ENCODE measurements around the gene GPR35.
"Not testable (repeated sequence)": the region's sequence is repeated elsewhere in the genome, so short reads cannot be mapped to it uniquely, and the experiment has no call there.

The GPR35 gene

DNA sequence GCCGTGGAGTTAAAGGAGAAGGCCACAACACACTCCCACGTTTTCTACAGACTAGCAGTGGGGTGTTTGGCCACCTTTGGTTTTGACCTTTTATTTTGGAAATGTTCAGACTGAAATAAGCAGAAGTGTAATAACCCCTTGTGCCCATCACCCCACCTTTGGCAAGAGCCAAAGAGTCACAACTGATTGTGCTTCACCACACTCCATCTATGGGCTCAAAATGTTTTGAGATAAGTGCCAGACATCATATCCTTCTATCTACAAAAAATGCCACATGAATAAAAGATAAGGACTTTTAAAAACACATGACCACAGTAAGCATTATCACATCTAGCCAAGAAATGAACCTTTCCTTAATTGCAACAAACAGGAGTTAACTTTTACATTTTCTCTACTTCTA, 9.9 kb upstream of the GPR35 start:
- no peaks in the 10 kb centered on the region for H3K9me3 ChIP-seq (ENCODE audit: control insufficient read depth, low read length)
- DNase-seq = no peak
- H3K27me3 ChIP-seq (replicated peaks; ENCODE audit: control insufficient read depth, insufficient read depth, low read length, poor library complexity, severe bottlenecking) = no peaks in the 10 kb centered on the region
- no peak overlapping the region for H3K4me3 ChIP-seq (ENCODE audit: insufficient read depth, low read depth, low read length, poor library complexity, severe bottlenecking)
- H3K4me1 ChIP-seq (ENCODE audit: control insufficient read depth, insufficient read depth, low read length, poor library complexity, severe bottlenecking) = peaks cover 4% of the 10 kb centered on the region
- H3K36me3 ChIP-seq (ENCODE audit: control insufficient read depth, insufficient read depth, low read length) = no peaks in the 10 kb centered on the region
- no peak overlapping the region for H3K27ac ChIP-seq (ENCODE audit: insufficient read depth, low read length, poor library complexity, severe bottlenecking)

DNA sequence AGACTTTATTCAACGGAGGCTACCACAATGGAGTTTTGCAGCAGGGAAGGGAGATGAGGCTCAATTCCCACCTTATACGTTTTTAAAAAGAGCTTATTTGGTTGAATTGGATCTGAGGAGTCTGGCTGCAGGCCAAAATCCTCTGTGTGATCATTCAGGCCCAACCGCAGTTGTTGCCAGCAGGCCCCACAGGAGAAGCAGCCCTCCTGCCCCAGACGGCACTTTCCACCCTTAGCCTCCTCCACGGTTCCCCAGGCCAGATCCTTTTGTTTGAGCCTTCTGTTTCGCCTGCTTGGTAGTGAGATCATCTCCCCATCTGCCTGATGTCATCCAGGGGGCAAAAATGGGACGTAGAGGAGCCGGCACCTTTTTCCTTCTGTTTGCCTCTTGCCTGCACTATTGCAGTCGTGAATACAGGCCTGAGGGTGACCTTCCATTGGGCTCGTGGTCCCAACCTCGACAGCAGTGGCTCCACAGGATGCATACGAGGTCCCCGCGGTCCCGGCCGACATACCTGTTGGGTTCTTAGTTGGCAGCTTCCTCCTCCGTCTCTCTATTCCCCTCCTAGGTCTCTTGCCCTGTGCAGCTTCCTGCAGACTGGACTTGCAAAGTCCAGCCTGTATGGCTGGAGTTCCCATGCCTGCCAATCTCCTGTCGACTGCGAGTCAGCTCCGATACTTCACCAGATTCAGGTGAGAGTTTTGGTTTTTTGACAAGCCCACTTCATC, 9.3 kb upstream of the GPR35 start:
- H3K4me3 ChIP-seq (ENCODE audit: insufficient read depth, low read depth, low read length, poor library complexity, severe bottlenecking) = no peak overlapping the region
- H3K27me3 ChIP-seq (replicated peaks; ENCODE audit: control insufficient read depth, insufficient read depth, low read length, poor library complexity, severe bottlenecking) = no peaks in the 10 kb centered on the region
- H3K27ac ChIP-seq (ENCODE audit: insufficient read depth, low read length, poor library complexity, severe bottlenecking) = no peak overlapping the region
- no peaks in the 10 kb centered on the region for H3K36me3 ChIP-seq (ENCODE audit: control insufficient read depth, insufficient read depth, low read length)
- DNase-seq = no peak
- H3K9me3 ChIP-seq (ENCODE audit: control insufficient read depth, low read length) = no peaks in the 10 kb centered on the region
- peaks cover 10% of the 10 kb centered on the region for H3K4me1 ChIP-seq (ENCODE audit: control insufficient read depth, insufficient read depth, low read length, poor library complexity, severe bottlenecking)

DNA sequence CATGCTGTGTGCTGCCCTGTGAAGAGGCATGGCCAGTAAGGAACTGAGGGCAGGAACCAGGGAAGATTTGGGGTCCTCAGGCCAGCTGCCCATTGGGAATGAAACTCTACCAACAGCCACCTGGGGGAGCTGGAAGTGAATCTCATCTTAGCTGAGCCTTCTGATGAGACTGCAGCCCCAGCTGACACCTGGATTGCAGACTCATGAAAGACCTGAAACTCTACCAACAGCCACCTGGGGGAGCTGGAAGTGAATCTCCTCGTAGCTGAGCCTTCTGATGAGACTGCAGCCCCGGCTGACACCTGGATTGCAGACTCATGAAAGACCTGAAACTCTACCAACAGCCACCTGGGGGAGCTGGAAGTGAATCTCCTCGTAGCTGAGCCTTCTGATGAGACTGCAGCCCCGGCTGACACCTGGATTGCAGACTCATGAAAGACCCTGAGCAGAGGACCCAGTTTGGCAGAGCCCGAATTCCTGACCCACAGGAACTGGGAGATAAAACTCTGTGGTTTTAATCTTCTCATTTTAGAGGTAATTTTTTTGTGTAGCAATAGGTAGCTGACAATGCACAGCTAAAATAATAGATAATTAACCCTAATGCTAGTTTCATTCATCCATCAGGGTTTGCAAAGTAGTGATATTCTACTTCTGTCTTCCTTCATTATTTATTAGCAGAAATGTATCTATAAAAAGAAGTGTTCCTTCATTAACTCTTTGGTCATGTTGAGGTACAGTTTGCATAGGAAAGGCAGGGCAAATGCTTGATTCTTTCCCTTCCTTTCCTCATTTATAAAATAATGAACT, 8.2 kb upstream of the GPR35 start:
- DNase-seq; H3K27ac ChIP-seq (ENCODE audit: insufficient read depth, low read length, poor library complexity, severe bottlenecking); H3K36me3 ChIP-seq (ENCODE audit: control insufficient read depth, insufficient read depth, low read length); H3K27me3 ChIP-seq (replicated peaks; ENCODE audit: control insufficient read depth, insufficient read depth, low read length, poor library complexity, severe bottlenecking); H3K9me3 ChIP-seq (ENCODE audit: control insufficient read depth, low read length); H3K4me3 ChIP-seq (ENCODE audit: insufficient read depth, low read depth, low read length, poor library complexity, severe bottlenecking): not testable (repeated sequence)
- H3K4me1 ChIP-seq (ENCODE audit: control insufficient read depth, insufficient read depth, low read length, poor library complexity, severe bottlenecking) = peaks cover 16% of the 10 kb centered on the region

DNA sequence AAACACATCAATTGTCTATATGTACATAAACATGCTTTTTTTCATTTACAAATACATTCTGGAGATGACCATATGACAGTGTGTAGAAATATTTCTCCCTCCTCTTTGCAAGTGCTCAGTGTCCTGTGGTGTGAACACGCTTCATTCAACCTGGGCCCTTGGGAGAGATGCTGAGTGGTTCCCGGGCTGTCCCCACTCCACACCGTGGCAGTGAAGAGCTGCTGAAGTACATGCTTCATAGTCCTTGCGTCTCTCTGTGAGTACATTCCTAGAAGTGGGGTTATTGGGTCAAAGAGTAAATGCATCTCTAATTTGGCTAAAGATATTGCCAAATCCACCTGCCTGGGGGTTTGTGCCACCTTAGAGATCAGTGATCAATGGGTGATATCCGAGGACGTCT, 6.5 kb upstream of the GPR35 start:
- Histone ChIP-seq H3K4me1 (ENCODE audit: control insufficient read depth, insufficient read depth, low read length, poor library complexity, severe bottlenecking) (peaks cover 30% of the 10 kb centered on the region), H3K4me3 (ENCODE audit: insufficient read depth, low read depth, low read length, poor library complexity, severe bottlenecking) (no peak overlapping the region), H3K27ac (ENCODE audit: insufficient read depth, low read length, poor library complexity, severe bottlenecking) (no peak overlapping the region), H3K36me3 (ENCODE audit: control insufficient read depth, insufficient read depth, low read length) (no peaks in the 10 kb centered on the region), H3K27me3 (replicated peaks; ENCODE audit: control insufficient read depth, insufficient read depth, low read length, poor library complexity, severe bottlenecking) (no peaks in the 10 kb centered on the region), H3K9me3 (ENCODE audit: control insufficient read depth, low read length) (no peaks in the 10 kb centered on the region)
- no peak for DNase-seq

DNA sequence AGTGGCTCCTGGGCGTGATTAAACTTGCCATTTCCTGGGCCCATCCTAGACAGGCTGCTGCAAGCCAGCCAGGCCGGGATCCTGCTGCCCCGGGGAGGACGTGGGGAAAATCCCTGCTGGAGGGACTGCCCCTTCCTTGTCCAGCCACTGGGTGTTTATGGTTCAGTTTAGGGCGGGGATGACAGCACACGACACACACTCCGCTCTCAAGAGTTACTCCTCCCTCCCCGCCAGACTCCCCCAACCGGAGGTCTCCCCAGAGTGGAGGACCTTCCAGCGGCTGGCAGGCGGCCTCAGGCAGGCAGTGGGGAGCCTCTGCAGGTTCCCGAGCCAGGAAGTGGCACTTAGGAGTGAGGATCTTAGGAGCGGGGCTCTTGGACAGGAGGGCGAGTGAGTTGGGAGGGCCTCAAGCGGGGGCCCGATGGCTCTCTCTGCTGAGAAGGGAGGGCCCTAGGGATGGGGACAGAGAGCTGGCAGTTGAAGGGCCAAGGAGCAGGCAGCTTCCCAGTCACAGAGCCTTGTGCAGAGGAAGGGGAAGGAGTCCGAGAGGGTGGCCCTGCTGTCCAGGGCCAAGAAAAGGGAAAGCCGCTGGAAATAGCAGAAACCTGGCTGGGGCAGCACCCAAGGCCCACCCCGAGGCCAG, 5.7 kb upstream of the GPR35 start:
- no peaks in the 10 kb centered on the region for H3K9me3 ChIP-seq (ENCODE audit: control insufficient read depth, low read length)
- H3K36me3 ChIP-seq (ENCODE audit: control insufficient read depth, insufficient read depth, low read length) = no peaks in the 10 kb centered on the region
- H3K4me1 ChIP-seq (ENCODE audit: control insufficient read depth, insufficient read depth, low read length, poor library complexity, severe bottlenecking) = peaks cover 39% of the 10 kb centered on the region
- no peaks in the 10 kb centered on the region for H3K27me3 ChIP-seq (replicated peaks; ENCODE audit: control insufficient read depth, insufficient read depth, low read length, poor library complexity, severe bottlenecking)
- no peak overlapping the region for H3K27ac ChIP-seq (ENCODE audit: insufficient read depth, low read length, poor library complexity, severe bottlenecking)
- H3K4me3 ChIP-seq (ENCODE audit: insufficient read depth, low read depth, low read length, poor library complexity, severe bottlenecking) = no peak overlapping the region
- DNase-seq = no peak

DNA sequence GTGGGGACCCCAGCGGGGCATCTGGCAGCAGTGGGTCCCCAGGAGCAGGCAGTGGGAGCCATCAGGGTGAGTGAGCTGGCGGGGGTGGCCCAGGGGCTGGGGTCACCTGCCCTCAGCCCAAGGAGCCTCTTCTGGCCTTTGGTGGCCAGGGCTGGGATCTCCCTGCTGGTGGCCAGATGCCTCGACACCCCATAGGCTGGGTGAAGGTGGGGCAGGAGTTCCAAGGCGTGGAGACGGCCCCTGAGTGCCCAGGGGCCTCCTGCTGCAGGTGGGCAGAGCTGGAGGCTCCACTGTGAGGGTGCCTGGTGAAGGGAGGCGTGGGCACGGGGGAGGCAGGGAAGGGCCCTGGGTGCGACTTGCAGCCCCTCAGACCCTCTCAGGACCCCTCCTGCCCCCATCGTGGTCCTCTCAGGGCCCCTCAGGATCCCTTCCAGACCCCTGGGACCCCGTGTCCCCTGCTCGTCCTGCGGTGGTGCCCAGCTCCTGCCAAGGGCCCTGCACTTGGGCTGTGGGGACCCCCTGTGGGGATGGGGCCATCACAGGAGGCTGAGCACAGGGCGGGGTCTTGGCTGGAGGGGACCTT, 5.0 kb upstream of the GPR35 start:
- H3K36me3 ChIP-seq (ENCODE audit: control insufficient read depth, insufficient read depth, low read length) = no peaks in the 10 kb centered on the region
- H3K9me3 ChIP-seq (ENCODE audit: control insufficient read depth, low read length) = no peaks in the 10 kb centered on the region
- H3K4me3 ChIP-seq (ENCODE audit: insufficient read depth, low read depth, low read length, poor library complexity, severe bottlenecking) = no peak overlapping the region
- peaks cover 45% of the 10 kb centered on the region for H3K4me1 ChIP-seq (ENCODE audit: control insufficient read depth, insufficient read depth, low read length, poor library complexity, severe bottlenecking)
- no peaks in the 10 kb centered on the region for H3K27me3 ChIP-seq (replicated peaks; ENCODE audit: control insufficient read depth, insufficient read depth, low read length, poor library complexity, severe bottlenecking)
- no peak for DNase-seq
- peak overlapping the region; percentile 35 for H3K27ac ChIP-seq (ENCODE audit: insufficient read depth, low read length, poor library complexity, severe bottlenecking)

DNA sequence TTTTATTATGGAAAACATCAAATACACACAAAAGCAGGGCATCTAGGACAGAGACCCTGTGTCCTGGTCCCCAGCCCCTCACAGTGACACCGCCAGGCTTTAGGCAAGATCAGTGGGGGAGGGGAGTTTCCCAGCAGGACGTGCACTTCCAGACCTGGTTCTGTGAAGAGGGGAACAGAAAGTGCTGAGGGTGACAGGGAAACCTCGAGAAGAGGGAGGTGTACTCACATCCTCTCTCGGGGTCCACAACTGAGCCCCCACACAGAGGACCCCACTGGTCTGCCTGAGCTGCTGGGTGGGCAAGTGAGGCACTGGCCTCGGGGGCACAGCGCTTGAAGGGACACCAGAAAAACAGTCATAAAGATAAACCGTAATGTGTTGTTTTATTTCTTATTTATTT, 4.4 kb upstream of the GPR35 start:
- no peak overlapping the region for H3K4me3 ChIP-seq (ENCODE audit: insufficient read depth, low read depth, low read length, poor library complexity, severe bottlenecking)
- H3K9me3 ChIP-seq (ENCODE audit: control insufficient read depth, low read length) = no peaks in the 10 kb centered on the region
- H3K27me3 ChIP-seq (replicated peaks; ENCODE audit: control insufficient read depth, insufficient read depth, low read length, poor library complexity, severe bottlenecking) = no peaks in the 10 kb centered on the region
- H3K36me3 ChIP-seq (ENCODE audit: control insufficient read depth, insufficient read depth, low read length) = no peaks in the 10 kb centered on the region
- H3K27ac ChIP-seq (ENCODE audit: insufficient read depth, low read length, poor library complexity, severe bottlenecking) = peak overlapping the region; percentile 35
- H3K4me1 ChIP-seq (ENCODE audit: control insufficient read depth, insufficient read depth, low read length, poor library complexity, severe bottlenecking) = peaks cover 51% of the 10 kb centered on the region
- no peak for DNase-seq

DNA sequence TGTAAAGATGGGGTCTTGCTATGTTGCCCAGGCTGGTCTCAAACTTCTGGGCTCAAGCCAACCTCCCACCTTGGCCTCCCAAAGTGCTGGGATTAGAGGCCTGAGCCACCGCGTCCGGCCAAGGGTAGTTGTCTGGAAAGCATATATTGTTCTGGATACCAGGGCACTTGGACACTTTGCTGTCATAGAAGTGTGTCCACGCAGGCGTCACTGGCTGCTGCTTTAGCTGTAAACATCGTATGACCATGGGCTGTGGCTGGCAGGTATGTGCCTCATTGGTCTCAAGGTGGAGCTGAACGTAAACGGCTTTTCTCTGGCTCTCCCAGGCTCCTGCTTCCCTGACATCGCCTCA, 3.2 kb upstream of the GPR35 start:
- peaks cover 63% of the 10 kb centered on the region for H3K4me1 ChIP-seq (ENCODE audit: control insufficient read depth, insufficient read depth, low read length, poor library complexity, severe bottlenecking)
- H3K9me3 ChIP-seq (ENCODE audit: control insufficient read depth, low read length) = no peaks in the 10 kb centered on the region
- peak overlapping the region; percentile 88 for H3K27ac ChIP-seq (ENCODE audit: insufficient read depth, low read length, poor library complexity, severe bottlenecking)
- H3K27me3 ChIP-seq (replicated peaks; ENCODE audit: control insufficient read depth, insufficient read depth, low read length, poor library complexity, severe bottlenecking) = no peaks in the 10 kb centered on the region
- no peaks in the 10 kb centered on the region for H3K36me3 ChIP-seq (ENCODE audit: control insufficient read depth, insufficient read depth, low read length)
- no peak overlapping the region for H3K4me3 ChIP-seq (ENCODE audit: insufficient read depth, low read depth, low read length, poor library complexity, severe bottlenecking)
- no peak for DNase-seq

DNA sequence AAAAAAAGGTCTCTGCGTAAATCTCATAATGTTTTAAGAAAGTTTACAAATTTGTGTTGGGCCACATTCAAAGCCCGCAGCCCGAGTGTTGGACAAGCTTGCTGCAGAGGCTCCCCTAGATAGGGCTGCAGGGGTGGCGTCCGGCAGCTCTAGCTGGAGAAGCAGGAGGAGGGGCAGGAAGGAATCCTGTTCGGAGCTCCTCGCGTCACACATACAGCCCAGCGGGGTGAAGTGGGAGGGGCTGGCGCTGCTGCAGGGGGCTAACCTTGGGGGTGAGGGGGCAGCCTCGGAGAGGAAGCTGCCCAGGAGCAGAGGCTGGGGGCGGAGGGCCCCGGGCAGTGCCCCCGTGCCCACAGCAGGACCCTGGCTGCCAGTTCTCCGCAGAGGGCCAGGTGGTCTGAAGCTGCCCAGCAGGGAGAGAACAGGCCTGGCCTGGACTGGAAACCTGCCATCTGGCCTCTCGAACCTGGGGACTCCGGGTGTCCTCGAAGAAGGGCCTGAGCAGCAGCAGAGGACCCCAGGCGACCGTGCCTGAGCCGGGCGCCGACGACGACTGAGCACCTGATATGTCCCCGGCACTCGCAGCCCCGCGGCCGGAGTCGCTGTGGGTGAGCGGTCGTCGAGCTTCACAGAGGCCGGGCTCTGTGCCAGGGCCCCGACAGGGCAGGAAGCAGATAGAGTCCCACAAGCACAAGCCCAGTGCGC, 2.6 kb upstream of the GPR35 start:
- H3K4me3 ChIP-seq (ENCODE audit: insufficient read depth, low read depth, low read length, poor library complexity, severe bottlenecking) = no peak overlapping the region
- no peaks in the 10 kb centered on the region for H3K36me3 ChIP-seq (ENCODE audit: control insufficient read depth, insufficient read depth, low read length)
- peak overlapping the region; percentile 88 for H3K27ac ChIP-seq (ENCODE audit: insufficient read depth, low read length, poor library complexity, severe bottlenecking)
- no peaks in the 10 kb centered on the region for H3K27me3 ChIP-seq (replicated peaks; ENCODE audit: control insufficient read depth, insufficient read depth, low read length, poor library complexity, severe bottlenecking)
- DNase-seq = peak in 2 of 3 donors; percentile 38 to 44
- peaks cover 69% of the 10 kb centered on the region for H3K4me1 ChIP-seq (ENCODE audit: control insufficient read depth, insufficient read depth, low read length, poor library complexity, severe bottlenecking)
- H3K9me3 ChIP-seq (ENCODE audit: control insufficient read depth, low read length) = no peaks in the 10 kb centered on the region
